HG03521 (cell line): ENCODE measurements around the gene ZMAT1.
"Not testable (repeated sequence)": the region's sequence is repeated elsewhere in the genome, so short reads cannot be mapped to it uniquely, and the experiment has no call there.

Experiments used
- ATAC-seq: cut with Tn5 transposase; IDR thresholded peaks from one replicate; pipeline ENCODE4 v1.9.1; 2021; ENCODE audit warnings: mild to moderate bottlenecking, moderate library complexity; ENCODE audit not compliant: unreplicated experiment

Gene ZMAT1

GRCh38 chrX:101931488-101932248 lies at the start of gene ZMAT1:
ZMAT1 (minus strand) TSS chrX:101932027; CDS start chrX:101932008, 19 bp downstream.
- ATAC-seq, result peak; percentile 87

GRCh38 chrX:101977106-101977505 lies 45.3 kb upstream of the ZMAT1 start:
- no peak for ATAC-seq

GRCh38 chrX:101973066-101973465 lies 41.2 kb upstream of the ZMAT1 start:
- no peak for ATAC-seq

DNA sequence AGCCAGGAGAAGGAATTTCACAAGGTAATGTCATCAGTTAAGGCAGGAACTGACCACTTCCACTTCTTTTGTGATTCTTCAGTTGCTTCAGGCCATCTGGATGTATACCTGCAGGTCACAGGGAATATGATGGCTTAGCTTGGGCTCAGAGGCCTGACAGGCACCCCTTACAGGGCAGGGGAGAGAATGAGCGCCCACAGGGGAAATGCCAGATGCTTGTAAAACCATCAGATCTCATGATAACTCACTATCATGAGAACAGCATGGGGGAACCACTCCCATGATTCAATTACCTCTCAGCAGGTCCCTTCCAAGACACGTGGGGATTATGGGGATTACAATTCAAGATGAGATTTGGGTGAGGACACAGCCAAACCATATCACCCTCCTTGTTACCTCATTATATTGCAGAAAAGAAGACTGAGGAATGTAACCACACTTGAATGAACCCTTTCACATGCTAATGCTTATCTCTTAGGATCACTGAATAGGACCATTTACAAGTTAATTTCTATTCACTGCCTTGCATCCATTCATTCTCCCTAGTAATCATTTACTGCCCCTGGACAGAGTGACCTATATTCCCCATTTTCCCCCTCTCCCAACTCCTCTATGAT lies 33.2 kb upstream of the ZMAT1 start:
- not testable (repeated sequence) for ATAC-seq

- ATAC-seq, result no peak
Observed at GRCh38 chrX:101958139-101958538, 26.3 kb upstream of the ZMAT1 start.

GRCh38 chrX:101957174-101957573 lies 25.3 kb upstream of the ZMAT1 start:
- ATAC-seq, result no peak

DNA sequence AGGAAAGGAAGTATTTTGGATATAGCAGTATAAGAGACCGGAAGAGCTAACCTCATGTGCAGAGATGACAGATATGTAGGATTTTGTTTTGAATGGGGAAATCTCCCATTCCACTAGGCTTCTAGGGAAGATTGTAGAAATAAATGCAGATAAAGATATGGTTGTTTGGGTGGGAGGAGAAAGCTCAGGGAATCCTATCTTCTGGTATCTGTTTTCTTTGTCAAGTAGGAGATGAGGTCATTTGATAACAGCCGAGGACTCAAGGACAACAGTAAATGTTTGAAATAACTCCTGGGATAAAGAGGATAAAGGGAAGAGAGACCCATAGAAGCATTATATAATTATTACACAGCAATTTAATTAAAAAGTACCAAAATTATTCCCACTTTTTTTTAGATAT lies 24.7 kb upstream of the ZMAT1 start:
- no peak for ATAC-seq

DNA sequence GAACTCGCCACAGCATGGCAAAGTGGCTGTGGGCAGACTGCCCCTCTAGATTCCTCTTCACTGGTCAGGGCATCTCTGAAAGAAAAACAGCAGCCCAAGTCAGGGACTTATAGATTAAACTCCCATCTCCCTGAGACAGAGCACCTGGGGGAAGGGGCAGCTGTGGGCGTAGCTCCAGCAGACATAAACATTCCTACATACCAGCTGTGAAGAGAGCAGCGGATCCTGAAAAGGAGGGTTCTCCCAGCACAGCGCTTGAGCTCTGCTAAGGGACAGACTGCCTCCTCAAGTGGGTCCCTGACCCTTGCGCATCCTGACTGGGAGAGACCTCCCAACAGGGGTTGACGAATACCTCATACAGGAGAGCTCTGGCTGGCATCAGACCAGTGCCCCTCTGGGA lies 18.8 kb upstream of the ZMAT1 start:
- ATAC-seq, result no peak

GRCh38 chrX:101932249-101932570 lies 383 bp upstream of the ZMAT1 start:
- no peak for ATAC-seq

DNA sequence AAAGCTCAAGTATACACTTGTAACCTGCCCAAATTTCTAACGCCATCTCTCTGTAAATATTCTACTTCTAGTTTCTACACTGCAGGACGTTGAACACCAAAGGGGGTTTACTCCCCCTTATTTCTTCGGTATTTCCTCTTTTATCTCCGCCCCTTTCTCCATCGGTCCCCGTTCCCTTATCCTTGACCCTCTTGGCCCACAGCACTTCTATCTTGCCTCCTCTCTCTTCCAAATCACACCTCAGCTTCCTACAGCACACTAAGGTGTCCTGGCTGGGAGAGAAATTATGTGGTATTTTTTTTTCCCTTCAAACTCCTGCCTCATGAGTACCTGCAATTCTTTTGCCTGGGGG lies 715 bp downstream of the ZMAT1 start:
- ATAC-seq, result no peak

DNA sequence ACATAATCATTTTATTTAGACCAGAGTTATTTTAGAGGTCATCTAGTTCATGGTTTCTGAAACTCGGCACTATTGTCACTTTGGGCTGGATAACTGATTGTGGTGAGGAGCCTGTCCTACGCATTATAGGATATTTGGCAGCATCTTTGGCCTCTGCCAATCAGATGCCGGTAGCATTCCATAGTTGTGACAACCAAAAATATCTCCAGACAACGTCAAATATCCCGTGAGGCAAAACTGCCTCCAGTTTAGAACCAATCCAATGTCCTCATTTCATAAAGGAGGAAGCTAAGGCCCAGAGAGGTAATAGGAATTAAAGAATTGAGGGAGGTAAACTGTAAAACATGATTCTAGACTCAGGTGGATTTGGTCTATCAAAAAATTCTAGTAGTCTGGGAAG lies 6.1 kb downstream of the ZMAT1 start:
- no peak for ATAC-seq

DNA sequence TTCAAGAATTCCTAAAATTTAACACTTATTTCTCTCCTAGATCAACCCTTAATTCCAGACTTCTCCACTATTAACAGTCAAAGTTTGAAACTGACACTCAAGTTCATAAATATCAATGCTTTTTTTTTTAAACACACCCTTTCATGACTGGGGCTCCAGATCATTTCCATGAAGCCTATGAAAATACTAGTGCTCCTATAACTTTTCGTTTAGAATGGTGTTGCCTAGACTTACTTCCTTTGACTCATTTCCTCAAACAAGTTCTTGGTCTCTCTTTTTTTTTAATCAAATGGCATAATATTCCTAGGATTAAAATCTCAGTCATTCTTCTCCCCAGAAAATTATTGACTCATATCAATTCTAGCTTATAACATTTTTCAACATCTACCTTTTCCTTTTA lies 13.1 kb downstream of the ZMAT1 start:
- no peak for ATAC-seq

DNA sequence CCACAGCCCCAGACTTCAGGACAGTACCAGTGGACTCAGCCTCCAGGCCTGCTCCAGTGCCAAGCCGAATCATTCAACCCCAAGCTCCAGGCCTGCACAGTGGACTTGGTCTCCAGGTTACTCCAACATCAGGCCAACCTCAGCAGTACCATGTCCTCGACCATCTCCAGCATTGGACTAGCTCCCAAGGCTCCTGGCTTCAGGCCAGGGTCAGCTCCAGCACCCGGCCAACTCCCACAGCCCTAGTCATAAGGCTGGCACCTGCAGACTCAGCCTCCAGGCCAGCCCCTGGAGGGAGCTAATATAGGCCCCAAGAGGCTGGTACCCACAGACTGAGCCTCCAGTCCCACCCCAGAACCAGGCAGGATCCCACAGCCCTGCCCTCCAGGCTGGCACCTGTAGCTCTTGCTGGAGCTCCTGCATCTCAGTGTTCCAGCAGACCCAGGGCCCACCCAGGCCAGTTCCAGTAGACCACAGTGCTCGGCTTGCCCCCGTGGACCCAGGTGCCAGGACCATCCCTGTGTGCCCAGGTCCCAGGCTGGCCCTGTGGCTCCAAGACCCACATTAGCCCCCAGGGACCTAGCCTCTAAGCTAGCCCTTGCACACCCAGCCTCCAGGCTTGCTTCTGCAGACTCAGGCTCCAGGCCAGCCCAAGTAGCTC lies 25.6 kb downstream of the ZMAT1 start:
- ATAC-seq, result no peak

DNA sequence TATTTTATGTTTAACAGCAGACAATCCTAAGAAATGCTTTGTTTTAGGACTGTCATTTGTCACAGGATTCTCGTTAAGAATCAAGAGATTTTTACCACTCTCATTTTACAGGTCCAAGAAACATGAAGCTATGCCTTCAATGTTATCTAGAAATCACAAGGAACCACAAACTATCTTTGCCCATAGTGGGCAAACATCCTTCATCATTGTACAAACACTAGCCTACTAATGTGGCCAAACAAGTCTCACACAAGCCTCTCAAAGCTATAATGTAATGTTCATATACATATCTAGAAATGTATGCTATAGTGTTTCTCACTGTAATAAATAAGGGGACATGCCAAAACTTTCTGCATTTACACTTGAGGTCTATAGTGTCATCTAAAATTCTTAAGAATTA lies 26.8 kb downstream of the ZMAT1 start:
- no peak for ATAC-seq
